RWPE2 (cell line): ENCODE measurements around the gene IL1R2.

Experiments used
- ATAC-seq: fragments of 200-7000 bp; cut with Tn5 transposase; 3 replicates; pipeline ENCODE4 v1.9.1; 2021; ENCODE audit warnings: low read depth
- DNase-seq: peaks from one replicate; pipeline ENCODE4 v3.0.0-alpha.2; 2020; ENCODE audit warnings: low spot score
- H3K27ac ChIP-seq: fragments of 450-650 bp; 2 replicates; pipeline ENCODE4 v1.5.1; 2017; ENCODE audit warnings: mild to moderate bottlenecking; ENCODE audit not compliant: poor library complexity, severe bottlenecking
- H3K27me3 ChIP-seq: fragments of 250-450 bp; sonication (Bioruptor Pico); 2 replicates; pipeline ENCODE4 v1.5.1; 2021; ENCODE audit warnings: mild to moderate bottlenecking, moderate library complexity; ENCODE audit not compliant: insufficient read depth, poor library complexity, severe bottlenecking
- H3K36me3 ChIP-seq: fragments of 250-450 bp; sonication (Bioruptor Pico); 2 replicates; pipeline ENCODE4 v1.5.1; 2020; ENCODE audit warnings: low read depth, mild to moderate bottlenecking, moderate library complexity
- H3K4me1 ChIP-seq: fragments of 250-450 bp; sonication (Bioruptor Pico); 2 replicates; pipeline ENCODE4 v1.5.1; 2021; ENCODE audit warnings: mild to moderate bottlenecking, moderate library complexity; ENCODE audit not compliant: insufficient read depth, poor library complexity, severe bottlenecking
- H3K4me3 ChIP-seq: fragments of 250-450 bp; sonication (Bioruptor Pico); 2 replicates; pipeline ENCODE4 v1.5.1; 2021; ENCODE audit warnings: mild to moderate bottlenecking, moderate library complexity; ENCODE audit not compliant: severe bottlenecking
- H3K9me3 ChIP-seq: fragments of 250-450 bp; sonication (Bioruptor Pico); 2 replicates; pipeline ENCODE4 v1.5.1; 2021; ENCODE audit warnings: mild to moderate bottlenecking, moderate library complexity; ENCODE audit not compliant: severe bottlenecking
- CTCF ChIP-seq: fragments of 450-650 bp; IDR thresholded peaks from one replicate; pipeline ENCODE4 v1.5.1; 2017; ENCODE audit warnings: mild to moderate bottlenecking, moderate library complexity; ENCODE audit not compliant: poor library complexity, severe bottlenecking

The IL1R2 gene

GRCh38 chr2:101991721-101992145, at the start of gene IL1R2:
Gene IL1R2 (plus strand): TSS chr2:101991960. CDS start chr2:102008576, 16,616 bp downstream.
- no peak for TF ChIP-seq CTCF
- H3K4me1 ChIP-seq: no peaks in the 10 kb centered on the region
- H3K4me3 ChIP-seq: no peak within 1 kb of the TSS
- H3K27ac ChIP-seq: no peak within 1 kb of the TSS
- H3K36me3 ChIP-seq: no peaks in the 10 kb centered on the region
- ATAC-seq: peak; percentile 50; the same call in 2 of the 3 replicates
- no peaks in the 10 kb centered on the region for H3K27me3 ChIP-seq
- DNase-seq: no peak
- H3K9me3 ChIP-seq: no peaks in the 10 kb centered on the region

- H3K4me3 ChIP-seq: no peak overlapping the region
These were observed 48.9 kb upstream of the IL1R2 start for GRCh38 chr2:101942851-101943250.

GRCh38 chr2:101946372-101947039, 45.3 kb upstream of the IL1R2 start:
- H3K27me3 ChIP-seq: no peaks in the 10 kb centered on the region
- no peak overlapping the region for H3K27ac ChIP-seq
- TF ChIP-seq CTCF: no peak
- ATAC-seq (no peak), DNase-seq (no peak)
- no peaks in the 10 kb centered on the region for H3K4me1 ChIP-seq
- no peaks in the 10 kb centered on the region for H3K36me3 ChIP-seq
- no peak overlapping the region for H3K4me3 ChIP-seq
- no peaks in the 10 kb centered on the region for H3K9me3 ChIP-seq

More at GRCh38 chr2:101942851-101943250, 48.9 kb upstream of the IL1R2 start:
- Histone ChIP-seq H3K9me3 (peaks cover 3% of the 10 kb centered on the region), H3K36me3 (no peaks in the 10 kb centered on the region), H3K27me3 (no peaks in the 10 kb centered on the region), H3K27ac (no peak overlapping the region), H3K4me1 (no peaks in the 10 kb centered on the region)
- no peak for ATAC-seq
- TF ChIP-seq CTCF: no peak
- DNase-seq: no peak

- H3K4me3 ChIP-seq: no peak overlapping the region
- no peak overlapping the region for H3K27ac ChIP-seq
- H3K27me3 ChIP-seq: no peaks in the 10 kb centered on the region
- peaks cover 3% of the 10 kb centered on the region for H3K4me1 ChIP-seq
- H3K9me3 ChIP-seq: no peaks in the 10 kb centered on the region
- H3K36me3 ChIP-seq: no peaks in the 10 kb centered on the region
- TF ChIP-seq CTCF: no peak
- DNase-seq: no peak
- ATAC-seq: no peak
These were observed 44.4 kb upstream of the IL1R2 start for GRCh38 chr2:101947374-101947773.

- no peak overlapping the region for H3K4me3 ChIP-seq
- DNase-seq: no peak
- no peak for ATAC-seq
These were observed 43.1 kb upstream of the IL1R2 start for GRCh38 chr2:101948625-101949155.

More at GRCh38 chr2:101948625-101949155, 43.1 kb upstream of the IL1R2 start:
- no peak overlapping the region for H3K27ac ChIP-seq
- TF ChIP-seq CTCF: no peak
- H3K9me3 ChIP-seq: no peaks in the 10 kb centered on the region
- H3K27me3 ChIP-seq: no peaks in the 10 kb centered on the region
- H3K36me3 ChIP-seq: no peaks in the 10 kb centered on the region
- peaks cover 4% of the 10 kb centered on the region for H3K4me1 ChIP-seq
